OCI-LY3 (cell line): ENCODE measurements around the gene USP47.

ENCODE experiments used
- H2AFZ ChIP-seq: fragments of 200-600, 300-600 bp; shearing (Covaris generic); 2 replicates; pipeline ENCODE4 v1.6.0; 2014; ENCODE audit warnings: antibody characterized with exemption, low read depth, low read length
- H3K27ac ChIP-seq: fragments of 200-600, 300-600 bp; sonication (generic); 2 replicates; pipeline ENCODE4 v1.5.1; 2014; ENCODE audit warnings: mild to moderate bottlenecking, low read length, moderate library complexity, mixed read lengths
- H3K27me3 ChIP-seq: fragments of 200-600, 300-600 bp; sonication (generic); 2 replicates; pipeline ENCODE4 v1.6.1; 2014; ENCODE audit warnings: low read depth, low read length, mixed read lengths
- H3K36me3 ChIP-seq: fragments of 200-600, 300-600 bp; sonication (generic); replicated peaks from 2 replicates; pipeline ENCODE3; 2014; ENCODE audit warnings: low read depth, low read length, mixed read lengths
- H3K4me1 ChIP-seq: fragments of 300-600, 200-600 bp; sonication (generic); 2 replicates; pipeline ENCODE4 v1.6.1; 2014; ENCODE audit warnings: low read length, mixed read lengths
- H3K4me2 ChIP-seq: fragments of 200-600, 300-600 bp; sonication (generic); 2 replicates; pipeline ENCODE4 v1.6.1; 2014; ENCODE audit warnings: low read length, mixed read lengths
- H3K4me3 ChIP-seq: fragments of 300-600, 200-600 bp; sonication (generic); 2 replicates; pipeline ENCODE4 v1.5.1; 2014; ENCODE audit warnings: antibody characterized with exemption, mild to moderate bottlenecking, low read length, moderate library complexity
- H3K79me2 ChIP-seq: fragments of 300-600, 200-600 bp; shearing (Covaris generic); 2 replicates; pipeline ENCODE4 v1.6.1; 2014; ENCODE audit warnings: mild to moderate bottlenecking, low read length, mixed read lengths
- H3K9ac ChIP-seq: fragments of 300-600, 200-600 bp; shearing (Covaris generic); 2 replicates; pipeline ENCODE4 v1.6.0; 2014; ENCODE audit warnings: mild to moderate bottlenecking, low read length, moderate library complexity
- H3K9me3 ChIP-seq: fragments of 200-600, 300-600 bp; shearing (Covaris generic); 2 replicates; pipeline ENCODE4 v1.6.1; 2014; ENCODE audit warnings: low read length, mixed read lengths; ENCODE audit not compliant: insufficient read depth
- H4K20me1 ChIP-seq: fragments of 200-600, 300-600 bp; sonication (generic); 2 replicates; pipeline ENCODE4 v1.6.1; 2016; ENCODE audit warnings: low read length, mixed read lengths; ENCODE audit not compliant: insufficient read depth
- EZH2phosphoT487 ChIP-seq: fragments of 200-600 bp; shearing (Covaris generic); IDR thresholded peaks from 2 replicates; pipeline ENCODE4 v1.6.1; 2018; ENCODE audit warnings: antibody characterized with exemption, mixed run types, low read depth
- TF ChIP-seq, protein P1 (sequence below): fragments of 200-600, 300-600 bp; sonication (generic); IDR thresholded peaks from 2 replicates; pipeline ENCODE4 v1.5.1; 2014; ENCODE audit warnings: antibody characterized with exemption, low read length, low read depth

The USP47 gene

DNA sequence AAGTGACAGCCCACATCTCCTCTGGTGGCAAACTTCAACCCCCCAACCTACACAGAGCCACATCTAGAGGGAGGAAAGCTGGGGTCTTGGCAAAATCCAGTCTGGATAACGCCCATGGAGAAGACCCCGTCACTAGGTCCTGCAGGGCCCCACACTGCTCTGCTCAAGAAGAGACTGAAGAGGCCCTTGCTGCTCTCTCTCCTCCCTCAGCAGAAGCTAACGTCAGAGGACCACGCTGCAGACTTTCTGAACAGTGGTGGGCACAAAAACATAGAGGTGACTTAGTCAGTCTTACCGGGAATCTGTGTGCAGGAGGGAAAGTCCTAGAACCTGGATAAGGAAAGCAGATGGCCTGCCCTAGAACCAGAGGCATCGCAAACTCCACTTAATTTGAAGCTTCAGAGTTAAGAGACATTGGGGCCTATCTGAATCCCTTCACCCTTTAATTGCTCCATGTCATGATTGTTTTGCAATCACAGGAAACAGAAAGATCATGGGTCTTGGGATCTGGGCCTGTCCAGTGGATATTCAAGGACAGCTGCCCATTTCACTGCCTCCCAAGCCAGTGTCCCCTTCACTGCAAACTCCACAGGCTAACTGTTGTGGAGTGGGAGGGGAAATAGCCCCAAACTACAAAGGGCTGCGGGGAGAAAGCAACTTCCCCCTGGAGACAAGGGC is 164.9 kb downstream of the USP47 start:
- no peak overlapping the region for H3K4me3 ChIP-seq
- no peaks in the 10 kb centered on the region for H4K20me1 ChIP-seq
- H3K4me2 ChIP-seq = no peak overlapping the region
- TF ChIP-seq EZH2phosphoT487 = no peak
- TF ChIP-seq, protein P1, sequence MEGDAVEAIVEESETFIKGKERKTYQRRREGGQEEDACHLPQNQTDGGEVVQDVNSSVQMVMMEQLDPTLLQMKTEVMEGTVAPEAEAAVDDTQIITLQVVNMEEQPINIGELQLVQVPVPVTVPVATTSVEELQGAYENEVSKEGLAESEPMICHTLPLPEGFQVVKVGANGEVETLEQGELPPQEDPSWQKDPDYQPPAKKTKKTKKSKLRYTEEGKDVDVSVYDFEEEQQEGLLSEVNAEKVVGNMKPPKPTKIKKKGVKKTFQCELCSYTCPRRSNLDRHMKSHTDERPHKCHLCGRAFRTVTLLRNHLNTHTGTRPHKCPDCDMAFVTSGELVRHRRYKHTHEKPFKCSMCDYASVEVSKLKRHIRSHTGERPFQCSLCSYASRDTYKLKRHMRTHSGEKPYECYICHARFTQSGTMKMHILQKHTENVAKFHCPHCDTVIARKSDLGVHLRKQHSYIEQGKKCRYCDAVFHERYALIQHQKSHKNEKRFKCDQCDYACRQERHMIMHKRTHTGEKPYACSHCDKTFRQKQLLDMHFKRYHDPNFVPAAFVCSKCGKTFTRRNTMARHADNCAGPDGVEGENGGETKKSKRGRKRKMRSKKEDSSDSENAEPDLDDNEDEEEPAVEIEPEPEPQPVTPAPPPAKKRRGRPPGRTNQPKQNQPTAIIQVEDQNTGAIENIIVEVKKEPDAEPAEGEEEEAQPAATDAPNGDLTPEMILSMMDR = no peak
- H2AFZ ChIP-seq = no peak overlapping the region
- no peaks in the 10 kb centered on the region for H3K4me1 ChIP-seq
- H3K27me3 ChIP-seq = peaks cover 28% of the 10 kb centered on the region
- no peaks in the 10 kb centered on the region for H3K9me3 ChIP-seq
- no peaks in the 10 kb centered on the region for H3K36me3 ChIP-seq
- H3K79me2 ChIP-seq = no peaks in the 10 kb centered on the region
- no peak overlapping the region for H3K27ac ChIP-seq
- H3K9ac ChIP-seq = no peak overlapping the region

DNA sequence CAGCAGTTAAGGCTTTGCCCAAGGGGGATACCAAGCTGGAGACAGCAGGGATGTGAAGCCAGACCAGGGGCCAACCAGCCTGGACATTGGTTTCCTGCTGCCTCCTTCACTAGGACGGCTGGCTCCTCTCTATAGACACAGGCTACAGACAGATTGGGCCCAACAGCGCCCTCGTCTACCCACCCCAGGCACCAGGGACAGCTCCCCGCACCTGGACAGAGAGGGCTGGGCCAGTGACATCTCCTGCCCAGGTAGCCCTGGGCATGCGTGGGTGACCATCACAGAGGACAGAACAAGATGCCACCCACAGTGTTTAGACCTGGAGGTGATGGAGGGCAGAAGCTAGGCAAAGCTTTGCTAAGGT is 165.4 kb downstream of the USP47 start:
- Histone ChIP-seq H3K4me1 (no peaks in the 10 kb centered on the region), H3K36me3 (no peaks in the 10 kb centered on the region), H4K20me1 (no peaks in the 10 kb centered on the region), H3K4me3 (no peak overlapping the region), H3K27ac (no peak overlapping the region), H2AFZ (no peak overlapping the region), H3K79me2 (no peaks in the 10 kb centered on the region), H3K4me2 (no peak overlapping the region), H3K9me3 (no peaks in the 10 kb centered on the region), H3K9ac (no peak overlapping the region), H3K27me3 (peaks cover 24% of the 10 kb centered on the region)
- TF ChIP-seq, protein P1 = no peak
- no peak for TF ChIP-seq EZH2phosphoT487

DNA sequence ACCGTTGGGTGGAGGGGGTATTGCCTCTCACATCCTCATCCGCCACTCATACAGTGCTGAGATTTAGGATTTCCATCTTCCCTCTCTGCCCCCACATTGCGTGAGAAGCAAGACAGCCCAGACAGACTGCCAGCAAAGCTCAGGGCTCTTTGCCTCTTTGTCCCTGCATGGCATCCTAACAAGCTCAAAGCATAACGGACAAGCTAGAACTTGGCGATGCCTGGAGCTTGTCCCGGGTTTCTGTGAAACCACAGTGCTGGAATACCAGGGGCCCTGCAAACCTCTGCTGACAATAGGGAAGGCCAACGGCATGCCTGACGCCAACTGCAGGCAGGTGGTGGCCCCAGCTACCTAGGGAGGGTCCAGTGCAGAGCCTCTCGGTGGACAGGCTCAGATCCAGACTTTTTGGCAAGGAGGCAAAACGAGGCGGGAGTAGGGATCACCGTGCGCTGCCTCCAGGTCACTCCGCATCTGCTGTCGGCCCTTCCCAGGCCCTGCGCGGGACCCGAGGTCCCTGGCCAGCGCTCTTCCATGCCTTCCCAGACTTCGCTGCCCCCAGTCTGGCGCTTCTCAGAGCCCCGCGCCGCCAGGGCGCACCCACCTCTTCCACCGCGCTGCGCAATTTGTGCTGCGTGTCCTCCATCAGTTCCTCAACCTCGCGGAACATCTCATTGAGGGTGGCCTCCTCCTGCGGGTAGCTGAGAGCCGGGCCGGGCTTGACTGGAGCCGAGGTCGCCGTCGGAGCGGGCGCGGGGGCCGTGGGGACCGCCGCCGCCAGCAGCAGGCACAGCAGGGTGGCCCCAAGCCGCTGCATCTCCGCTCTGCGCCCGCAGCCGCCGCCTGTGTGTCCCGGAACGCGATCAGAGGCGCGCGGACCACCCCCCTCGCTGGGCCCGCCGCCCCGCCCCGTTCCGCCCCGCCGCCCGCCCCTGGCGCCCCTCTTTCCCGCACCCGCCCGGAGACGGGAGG is 166.3 kb downstream of the USP47 start, which contains the start of gene DKK3:
DKK3 (minus strand) TSS at position 858 of the 969 bp plus-strand sequence; CDS start at position 814, 44 bp downstream.
- H3K27me3 ChIP-seq = peaks cover 17% of the 10 kb centered on the region
- no peak within 1 kb of the TSS for H3K4me2 ChIP-seq
- H3K79me2 ChIP-seq = no peaks in the 10 kb centered on the region
- no peaks in the 10 kb centered on the region for H4K20me1 ChIP-seq
- no peak within 1 kb of the TSS for H3K4me3 ChIP-seq
- no peak within 1 kb of the TSS for H2AFZ ChIP-seq
- H3K36me3 ChIP-seq = no peaks in the 10 kb centered on the region
- H3K9ac ChIP-seq = no peak within 1 kb of the TSS
- H3K27ac ChIP-seq = no peak within 1 kb of the TSS
- no peaks in the 10 kb centered on the region for H3K9me3 ChIP-seq
- TF ChIP-seq EZH2phosphoT487 = no peak
- TF ChIP-seq, protein P1 = no peak
- H3K4me1 ChIP-seq = no peaks in the 10 kb centered on the region
